HPDE6-E6E7 (cell line): ENCODE measurements around the gene POU2AF3.
"Not testable (repeated sequence)": the region's sequence is repeated elsewhere in the genome, so short reads cannot be mapped to it uniquely, and the experiment has no call there.

Experiments
- DNase-seq: peaks from one replicate; pipeline ENCODE4 v3.0.0; 2011; ENCODE audit warnings: missing footprints; ENCODE audit errors: extremely low spot score

Gene POU2AF3

DNA sequence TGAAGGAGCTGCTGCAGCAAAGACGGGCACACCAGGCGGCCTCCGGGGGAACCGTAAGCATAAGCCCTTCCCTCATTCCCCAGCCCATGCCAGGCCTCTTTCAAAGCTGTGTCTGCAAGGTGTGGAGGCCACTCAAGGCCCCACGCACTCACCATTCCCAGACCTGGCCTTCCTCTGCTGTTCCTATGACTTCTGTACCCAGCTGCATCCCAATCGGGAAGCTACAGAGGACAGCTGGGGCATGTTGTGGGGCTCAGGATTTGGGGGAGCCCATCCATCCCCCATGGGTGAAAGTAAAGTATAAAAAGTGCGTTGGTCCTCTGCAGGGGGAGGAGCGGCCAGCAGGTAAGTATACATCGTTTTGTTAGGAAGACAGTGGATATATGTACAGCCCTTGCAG lies 2.2 kb downstream of the POU2AF3 start:
- no peak for DNase-seq

GRCh38 chr11:111301004-111301841 lies 2.9 kb downstream of the POU2AF3 start:
- no peak for DNase-seq

- no peak for DNase-seq
These were observed 3.4 kb downstream of the POU2AF3 start for GRCh38 chr11:111301842-111302118.

GRCh38 chr11:111302298-111302697 lies 4.0 kb downstream of the POU2AF3 start:
- DNase-seq = no peak

- DNase-seq = no peak
These were observed 5.1 kb downstream of the POU2AF3 start for GRCh38 chr11:111303461-111303860.

DNA sequence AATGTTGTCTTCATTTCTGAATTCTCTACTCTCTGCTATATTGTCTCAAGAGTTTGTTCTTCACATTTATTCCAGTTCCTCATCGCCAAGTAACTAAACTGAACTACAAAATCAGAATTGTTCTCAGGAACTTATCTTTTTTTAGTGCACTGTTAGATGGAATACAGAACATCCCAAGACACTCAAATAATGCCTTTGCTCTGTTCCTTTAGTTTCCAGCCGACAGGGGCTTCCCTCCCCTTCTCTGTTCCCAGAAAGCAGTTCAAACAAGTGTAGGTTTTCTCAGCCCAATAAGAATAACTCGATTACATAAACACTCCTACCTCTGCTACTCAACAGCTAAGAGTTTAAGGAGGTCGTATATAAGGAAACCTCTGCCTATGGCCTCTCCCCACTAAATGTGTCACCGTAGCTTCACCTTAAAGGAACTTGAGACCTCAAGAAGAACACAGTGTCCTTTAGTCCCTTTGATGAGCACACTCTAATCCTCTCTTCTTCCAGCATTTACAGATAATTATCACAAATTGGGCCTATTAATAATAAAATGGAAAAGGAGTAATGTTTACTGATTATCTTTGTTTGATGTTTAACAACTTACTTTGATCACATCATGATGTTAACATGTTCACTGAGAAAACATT lies 6.9 kb downstream of the POU2AF3 start:
- no peak for DNase-seq

DNA sequence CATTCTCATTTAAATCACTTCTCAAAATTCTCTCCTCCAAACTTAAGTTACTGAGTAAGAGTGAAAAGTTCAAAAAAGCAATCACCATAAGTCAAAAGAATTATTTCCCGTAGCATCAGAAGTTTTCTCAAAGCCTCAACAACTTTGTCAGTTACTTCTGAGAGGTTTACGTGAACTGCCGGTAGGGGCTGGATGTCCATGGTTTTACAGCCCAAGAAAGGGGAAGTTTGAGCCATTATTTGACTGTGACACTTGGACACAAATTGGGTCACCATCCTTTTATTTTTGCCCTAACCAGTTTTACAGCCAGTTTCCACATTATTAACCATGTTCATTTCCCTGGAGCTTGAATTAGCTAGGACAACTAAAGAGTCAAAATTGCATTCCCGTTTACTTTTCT lies 7.5 kb downstream of the POU2AF3 start:
- no peak for DNase-seq

- no peak for DNase-seq
These were observed 8.0 kb downstream of the POU2AF3 start for GRCh38 chr11:111306321-111306720.

- no peak for DNase-seq
These were observed 9.2 kb downstream of the POU2AF3 start for GRCh38 chr11:111307472-111308108.

DNA sequence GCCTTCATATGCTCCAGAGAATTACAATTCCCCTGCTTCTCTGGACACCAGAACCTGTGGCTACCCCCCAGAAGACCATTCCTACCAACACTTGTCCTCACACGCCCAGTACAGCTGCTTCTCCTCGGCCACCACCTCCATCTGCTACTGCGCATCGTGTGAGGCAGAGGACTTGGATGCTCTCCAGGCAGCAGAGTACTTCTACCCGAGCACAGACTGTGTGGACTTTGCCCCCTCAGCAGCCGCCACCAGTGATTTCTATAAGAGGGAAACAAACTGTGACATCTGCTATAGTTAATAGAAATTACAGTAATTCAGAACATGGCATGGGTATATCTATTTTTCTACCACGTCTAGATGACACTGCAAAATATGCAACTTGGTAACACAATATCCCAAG lies 9.8 kb downstream of the POU2AF3 start:
- DNase-seq = no peak

DNA sequence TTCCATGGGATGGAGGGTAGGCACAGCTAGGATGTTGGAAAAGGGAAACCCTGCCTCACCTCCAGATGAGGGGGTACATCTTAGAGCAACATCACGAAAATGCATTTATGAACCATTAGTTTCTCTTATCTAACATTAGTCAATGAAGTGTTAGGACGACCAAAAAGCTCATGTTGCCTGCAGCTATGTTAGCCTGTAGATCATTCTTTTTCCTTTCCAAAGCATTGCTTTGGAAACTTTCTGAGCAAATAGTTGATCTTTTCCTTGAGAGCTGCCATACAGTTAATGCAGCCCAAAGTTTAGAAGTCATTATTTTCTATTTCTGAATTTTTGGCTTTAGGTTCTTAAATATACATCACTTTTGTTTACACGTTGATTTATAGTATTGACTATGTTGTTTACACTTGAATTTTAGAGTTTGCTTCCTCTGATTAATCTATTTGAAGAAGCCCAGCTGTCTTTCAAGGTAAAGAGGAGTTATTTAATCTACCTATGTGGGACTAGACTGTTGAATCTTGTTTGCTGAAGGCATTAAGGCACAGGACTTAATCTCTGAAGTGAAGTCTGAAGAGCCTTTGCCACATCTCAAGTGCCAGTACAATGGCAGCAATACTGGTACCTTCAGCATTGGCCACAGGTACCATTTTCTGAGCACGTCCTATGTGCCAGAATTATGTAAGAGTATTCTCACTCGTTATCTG lies 11.0 kb downstream of the POU2AF3 start:
- DNase-seq = no peak

GRCh38 chr11:111310088-111310487 lies 11.7 kb downstream of the POU2AF3 start:
- DNase-seq = no peak

GRCh38 chr11:111310723-111311122 lies 12.4 kb downstream of the POU2AF3 start:
- no peak for DNase-seq

GRCh38 chr11:111312076-111312475 lies 13.7 kb downstream of the POU2AF3 start:
- no peak for DNase-seq

DNA sequence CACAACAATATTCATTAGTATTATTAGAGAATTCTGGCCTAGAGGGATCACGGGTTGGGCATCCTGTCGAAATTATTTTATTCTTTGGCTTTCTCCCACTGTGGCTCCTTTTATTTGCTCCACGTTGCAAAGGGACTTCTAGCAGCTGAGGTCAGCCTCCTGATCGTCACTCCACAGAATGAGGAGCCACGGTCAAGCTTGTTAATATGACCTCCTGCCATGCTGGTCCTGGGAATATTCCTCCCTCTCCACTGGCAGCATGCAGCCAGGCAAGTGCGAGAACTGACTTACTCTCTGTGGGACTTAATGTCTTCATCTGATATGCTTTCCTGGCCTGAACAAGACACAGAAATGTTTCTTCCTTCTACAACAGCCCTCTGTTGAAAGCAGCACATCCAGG lies 20.9 kb downstream of the POU2AF3 start:
- DNase-seq = no peak

- not testable (repeated sequence) for DNase-seq
These were observed 21.9 kb downstream of the POU2AF3 start for GRCh38 chr11:111320199-111320598.

DNA sequence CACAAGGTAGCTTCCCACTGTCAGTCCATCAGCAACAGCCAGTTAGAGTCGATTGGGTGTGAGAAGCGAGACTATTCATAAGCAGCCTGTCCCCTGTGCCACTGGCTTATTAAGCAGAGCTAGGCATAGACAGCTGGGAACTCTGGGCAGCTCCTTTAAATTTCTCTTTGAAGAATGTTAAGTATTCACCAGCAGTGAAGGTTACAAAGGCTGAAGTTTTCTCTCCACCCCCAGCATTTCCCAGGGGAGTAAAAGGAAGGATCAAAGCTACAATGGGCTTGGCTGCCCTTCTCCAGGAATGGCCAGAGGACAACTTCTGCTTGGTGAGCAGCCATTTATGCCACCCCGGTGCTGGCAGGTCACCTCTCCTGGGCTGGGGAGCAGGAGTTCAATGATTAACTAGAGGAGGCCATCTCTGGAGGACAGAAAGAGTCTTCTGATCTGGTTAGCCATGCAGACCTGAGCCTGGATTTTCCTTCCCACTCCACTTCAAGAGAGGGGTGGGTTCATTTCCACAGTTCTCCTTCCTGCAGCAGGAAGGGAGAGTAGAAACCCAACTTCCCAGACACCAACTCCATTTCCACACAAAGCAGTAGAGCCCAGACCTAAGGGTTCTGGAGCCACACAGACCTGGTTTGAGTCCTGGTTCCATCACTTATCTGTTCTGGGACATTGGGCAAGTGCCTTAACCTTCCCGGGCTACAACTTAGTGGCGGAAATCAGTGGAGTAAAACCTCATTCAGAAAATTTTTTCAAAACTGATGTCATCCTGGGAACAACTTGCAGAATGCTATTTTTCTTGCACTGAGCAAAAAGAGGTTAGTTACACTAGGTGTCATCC lies 22.6 kb downstream of the POU2AF3 start:
- DNase-seq = no peak

GRCh38 chr11:111322534-111322933 lies 24.2 kb downstream of the POU2AF3 start:
- no peak for DNase-seq

GRCh38 chr11:111324277-111324720 lies 26.0 kb downstream of the POU2AF3 start:
- DNase-seq = no peak

GRCh38 chr11:111325259-111325658 lies 26.9 kb downstream of the POU2AF3 start:
- DNase-seq = no peak

- no peak for DNase-seq
These were observed 28.5 kb downstream of the POU2AF3 start for GRCh38 chr11:111326824-111327223.
